HUES48 (cell line): ENCODE measurements around the gene OR51I1.

Source experiments
- H3K27ac ChIP-seq: one replicate; pipeline ENCODE4 v1.7.0; 2013; ENCODE audit warnings: low read depth, low read length, inconsistent platforms
- H3K27me3 ChIP-seq: 2 replicates; pipeline ENCODE4 v1.6.1; 2013; ENCODE audit warnings: mild to moderate bottlenecking, low read length; ENCODE audit not compliant: control insufficient read depth, insufficient read depth
- H3K36me3 ChIP-seq: 2 replicates; pipeline ENCODE4 v1.6.1; 2013; ENCODE audit warnings: low read length; ENCODE audit not compliant: control insufficient read depth, insufficient read depth
- H3K4me1 ChIP-seq: 2 replicates; pipeline ENCODE4 v1.6.1; 2013; ENCODE audit warnings: mild to moderate bottlenecking, low read length; ENCODE audit not compliant: control insufficient read depth, insufficient read depth
- H3K4me3 ChIP-seq: 2 replicates; pipeline ENCODE4 v1.5.1; 2013; ENCODE audit warnings: mild to moderate bottlenecking, low read depth, low read length
- H3K9ac ChIP-seq: 2 replicates; pipeline ENCODE4 v1.6.1; 2013; ENCODE audit warnings: mild to moderate bottlenecking, low read depth, low read length, moderate library complexity
- H3K9me3 ChIP-seq: 2 replicates; pipeline ENCODE4 v1.6.1; 2013; ENCODE audit warnings: low read length; ENCODE audit not compliant: control insufficient read depth, insufficient read depth

OR51I1 gene, protein sequence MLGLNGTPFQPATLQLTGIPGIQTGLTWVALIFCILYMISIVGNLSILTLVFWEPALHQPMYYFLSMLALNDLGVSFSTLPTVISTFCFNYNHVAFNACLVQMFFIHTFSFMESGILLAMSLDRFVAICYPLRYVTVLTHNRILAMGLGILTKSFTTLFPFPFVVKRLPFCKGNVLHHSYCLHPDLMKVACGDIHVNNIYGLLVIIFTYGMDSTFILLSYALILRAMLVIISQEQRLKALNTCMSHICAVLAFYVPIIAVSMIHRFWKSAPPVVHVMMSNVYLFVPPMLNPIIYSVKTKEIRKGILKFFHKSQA

DNA sequence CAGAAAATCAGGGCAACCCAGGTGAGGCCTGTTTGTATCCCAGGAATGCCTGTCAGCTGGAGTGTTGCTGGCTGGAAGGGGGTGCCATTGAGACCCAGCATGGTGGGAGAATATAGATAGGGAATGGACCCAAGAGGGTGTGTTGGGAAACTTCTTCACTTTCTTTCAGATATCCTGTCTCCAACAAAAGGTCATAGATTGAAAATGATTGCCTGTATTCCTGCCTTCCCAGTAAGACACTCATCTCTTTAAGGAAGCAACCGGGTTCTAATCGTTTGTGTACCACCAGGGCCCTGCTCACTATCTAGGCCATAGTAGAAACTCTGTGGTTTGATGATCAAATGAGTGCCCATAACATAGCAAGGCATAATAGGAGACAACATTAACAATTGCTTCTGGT lies at the start of gene OR51I1:
Gene OR51I1 (minus strand): TSS at position 101 of the 400 bp plus-strand sequence. CDS start 0 bp downstream, at position 101.
- H3K27ac ChIP-seq, result no peak within 1 kb of the TSS
- no peaks in the 10 kb centered on the region for H3K4me1 ChIP-seq
- H3K4me3 ChIP-seq, result no peak within 1 kb of the TSS
- peaks cover 4% of the 10 kb centered on the region; the same call in 1 of the 2 replicates for H3K27me3 ChIP-seq
- no peaks in the 10 kb centered on the region for H3K36me3 ChIP-seq
- H3K9me3 ChIP-seq, result no peaks in the 10 kb centered on the region
- H3K9ac ChIP-seq, result no peak within 1 kb of the TSS

DNA sequence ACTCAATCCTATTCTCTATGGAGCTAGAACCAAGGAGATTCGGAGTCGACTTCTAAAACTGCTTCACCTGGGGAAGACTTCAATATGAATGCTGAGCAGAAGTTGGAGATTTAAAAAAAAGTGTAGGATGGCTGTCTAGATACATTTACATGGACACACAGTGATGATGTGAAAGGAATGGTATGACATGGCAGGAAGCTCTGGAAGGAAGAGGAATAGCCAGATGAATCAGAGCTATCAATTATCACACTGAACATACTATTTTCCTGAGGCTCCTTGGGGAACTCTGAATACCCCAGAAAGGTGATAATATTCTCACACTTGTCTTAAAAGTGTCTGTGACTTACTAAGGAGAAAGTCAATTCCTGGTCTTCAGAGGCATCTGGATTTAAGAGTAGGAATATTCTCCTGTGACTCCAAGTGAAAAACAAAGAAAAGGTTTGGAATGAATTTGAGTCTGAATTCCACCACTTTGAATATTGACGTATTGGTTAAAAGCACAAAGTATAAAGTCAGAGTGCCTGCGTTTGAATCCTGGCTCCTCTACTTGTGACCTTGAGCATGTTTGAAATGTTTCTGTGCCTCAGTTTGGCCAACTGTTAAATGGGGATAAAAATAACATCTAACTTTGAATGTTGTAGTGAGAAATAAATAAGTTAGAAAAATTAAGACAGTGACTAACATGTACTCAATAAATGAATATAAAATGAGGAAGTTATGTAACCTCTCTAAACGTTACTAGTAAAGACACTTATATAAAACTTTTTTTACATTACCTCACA lies 48.5 kb upstream of the OR51I1 start:
- no peak overlapping the region for H3K27ac ChIP-seq
- no peaks in the 10 kb centered on the region for H3K4me1 ChIP-seq
- H3K9ac ChIP-seq, result no peak overlapping the region
- no peaks in the 10 kb centered on the region for H3K27me3 ChIP-seq
- no peak overlapping the region for H3K4me3 ChIP-seq
- H3K36me3 ChIP-seq, result no peaks in the 10 kb centered on the region
- no peaks in the 10 kb centered on the region for H3K9me3 ChIP-seq

DNA sequence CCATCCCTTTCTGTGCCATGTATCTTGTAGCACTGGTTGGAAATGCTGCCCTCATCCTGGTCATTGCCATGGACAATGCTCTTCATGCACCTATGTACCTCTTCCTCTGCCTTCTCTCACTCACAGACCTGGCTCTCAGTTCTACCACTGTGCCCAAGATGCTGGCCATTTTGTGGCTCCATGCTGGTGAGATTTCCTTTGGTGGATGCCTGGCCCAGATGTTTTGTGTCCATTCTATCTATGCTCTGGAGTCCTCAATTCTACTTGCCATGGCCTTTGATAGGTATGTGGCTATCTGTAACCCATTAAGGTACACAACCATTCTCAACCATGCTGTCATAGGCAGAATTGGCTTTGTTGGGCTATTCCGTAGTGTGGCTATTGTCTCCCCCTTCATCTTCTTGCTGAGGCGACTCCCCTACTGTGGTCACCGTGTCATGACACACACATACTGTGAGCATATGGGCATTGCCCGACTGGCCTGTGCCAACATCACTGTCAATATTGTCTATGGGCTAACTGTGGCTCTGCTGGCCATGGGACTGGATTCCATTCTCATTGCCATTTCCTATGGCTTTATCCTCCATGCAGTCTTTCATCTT lies 47.6 kb upstream of the OR51I1 start:
- no peaks in the 10 kb centered on the region for H3K4me1 ChIP-seq
- H3K27ac ChIP-seq, result no peak overlapping the region
- H3K9ac ChIP-seq, result no peak overlapping the region
- H3K4me3 ChIP-seq, result no peak overlapping the region
- H3K36me3 ChIP-seq, result no peaks in the 10 kb centered on the region
- H3K9me3 ChIP-seq, result no peaks in the 10 kb centered on the region
- H3K27me3 ChIP-seq, result no peaks in the 10 kb centered on the region

DNA sequence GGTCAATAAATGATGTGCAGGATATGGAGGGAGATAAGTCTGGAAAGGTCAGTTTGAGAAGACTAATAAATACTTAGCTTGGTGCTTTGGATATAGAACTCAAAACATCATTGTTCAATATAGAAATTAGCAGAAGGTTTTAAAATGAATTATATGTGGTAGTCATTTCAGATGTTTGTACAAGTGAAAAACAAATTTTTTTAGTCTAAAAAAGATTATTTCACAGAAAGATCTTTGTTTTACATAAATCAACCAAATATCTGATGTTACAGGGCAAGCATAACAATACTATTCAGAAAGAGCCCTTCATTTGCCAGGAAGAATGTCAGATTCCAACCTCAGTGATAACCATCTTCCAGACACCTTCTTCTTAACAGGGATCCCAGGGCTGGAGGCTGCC lies 47.1 kb upstream of the OR51I1 start, which contains the start of gene OR52D1:
Gene OR52D1 (plus strand): TSS at position 301 of the 400 bp plus-strand sequence. CDS start 22 bp downstream, at position 323.
- Histone ChIP-seq H3K27ac (no peak within 1 kb of the TSS), H3K4me3 (no peak within 1 kb of the TSS), H3K27me3 (no peaks in the 10 kb centered on the region), H3K9me3 (no peaks in the 10 kb centered on the region), H3K9ac (no peak within 1 kb of the TSS), H3K4me1 (no peaks in the 10 kb centered on the region), H3K36me3 (no peaks in the 10 kb centered on the region)

DNA sequence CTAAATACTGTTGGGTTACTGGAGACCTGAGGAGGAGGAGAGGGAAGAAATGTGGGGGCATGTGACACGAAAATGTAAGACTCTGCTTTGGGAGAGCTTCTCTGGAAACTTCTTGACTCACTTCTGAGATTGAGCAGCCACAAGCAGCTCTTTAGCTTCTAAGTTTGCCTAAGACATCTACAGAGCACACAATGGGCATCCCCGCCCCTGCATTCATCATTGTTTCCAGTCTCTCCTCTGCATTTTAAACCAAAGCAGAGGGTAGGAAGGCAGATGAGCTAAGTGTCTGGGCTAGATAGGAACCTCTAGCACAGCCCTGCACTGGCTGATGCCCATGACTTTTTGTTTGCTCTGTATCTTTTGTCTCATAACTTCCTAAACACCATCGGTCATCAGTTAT lies 45.1 kb upstream of the OR51I1 start:
- H3K9ac ChIP-seq, result no peak overlapping the region
- no peak overlapping the region for H3K4me3 ChIP-seq
- no peaks in the 10 kb centered on the region for H3K9me3 ChIP-seq
- H3K27me3 ChIP-seq, result no peaks in the 10 kb centered on the region
- H3K27ac ChIP-seq, result no peak overlapping the region
- H3K4me1 ChIP-seq, result no peaks in the 10 kb centered on the region
- H3K36me3 ChIP-seq, result no peaks in the 10 kb centered on the region

DNA sequence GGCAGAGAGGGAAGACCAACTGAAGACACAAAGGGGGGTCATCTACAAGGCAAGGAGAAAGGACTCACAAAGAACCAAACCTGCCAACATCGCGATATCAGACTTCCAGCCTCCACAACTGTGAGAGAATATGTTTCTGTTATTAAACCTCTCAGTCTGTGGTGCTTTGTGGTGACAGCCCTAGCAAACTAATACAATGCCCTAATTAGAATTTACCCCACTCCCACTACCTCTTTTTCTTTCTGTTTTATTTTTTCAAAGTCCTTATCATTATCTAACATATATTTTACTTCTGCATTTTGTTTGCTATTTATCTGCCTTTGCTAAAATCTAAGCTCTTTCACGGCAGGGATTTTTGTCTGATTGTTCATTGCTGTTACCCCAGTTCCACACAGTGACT lies 44.7 kb upstream of the OR51I1 start:
- no peak overlapping the region for H3K4me3 ChIP-seq
- H3K27me3 ChIP-seq, result no peaks in the 10 kb centered on the region

DNA sequence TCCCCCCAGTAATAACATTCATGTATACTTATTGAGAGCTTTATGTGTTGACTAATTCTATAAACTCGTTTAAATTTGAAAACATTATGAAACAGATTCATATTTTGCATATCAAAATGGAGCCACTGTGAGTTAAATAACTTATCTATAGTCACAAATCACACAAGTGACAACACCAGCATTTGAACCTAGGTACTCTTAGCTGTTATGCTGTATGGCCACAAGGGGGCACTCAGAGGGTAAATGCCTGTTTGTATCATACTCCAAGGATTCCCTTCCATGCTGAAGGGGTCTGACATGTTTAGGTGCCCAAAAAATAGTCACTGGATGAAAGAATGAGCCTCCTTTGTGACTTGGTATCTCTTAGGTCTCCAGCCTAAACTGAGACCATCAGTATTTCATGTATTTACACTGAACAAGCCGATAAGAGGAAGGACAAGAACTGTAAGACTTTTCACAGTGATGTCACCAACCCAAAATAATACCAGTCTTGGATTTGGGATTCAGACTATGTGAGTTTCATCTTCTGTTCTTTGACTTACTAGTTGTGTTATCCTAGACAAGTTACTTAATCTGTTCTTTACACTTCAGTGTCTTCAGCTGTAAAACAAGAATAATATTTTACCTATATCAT lies 35.0 kb upstream of the OR51I1 start:
- no peaks in the 10 kb centered on the region for H3K36me3 ChIP-seq
- no peaks in the 10 kb centered on the region for H3K27me3 ChIP-seq
- H3K27ac ChIP-seq, result no peak overlapping the region
- no peaks in the 10 kb centered on the region for H3K9me3 ChIP-seq
- no peaks in the 10 kb centered on the region for H3K4me1 ChIP-seq
- H3K4me3 ChIP-seq, result no peak overlapping the region
- no peak overlapping the region for H3K9ac ChIP-seq

More for the DNA sequence above, 44.7 kb upstream of the OR51I1 start:
- H3K36me3 ChIP-seq, result no peaks in the 10 kb centered on the region
- no peak overlapping the region for H3K9ac ChIP-seq
- no peak overlapping the region for H3K27ac ChIP-seq
- no peaks in the 10 kb centered on the region for H3K4me1 ChIP-seq
- no peaks in the 10 kb centered on the region for H3K9me3 ChIP-seq

DNA sequence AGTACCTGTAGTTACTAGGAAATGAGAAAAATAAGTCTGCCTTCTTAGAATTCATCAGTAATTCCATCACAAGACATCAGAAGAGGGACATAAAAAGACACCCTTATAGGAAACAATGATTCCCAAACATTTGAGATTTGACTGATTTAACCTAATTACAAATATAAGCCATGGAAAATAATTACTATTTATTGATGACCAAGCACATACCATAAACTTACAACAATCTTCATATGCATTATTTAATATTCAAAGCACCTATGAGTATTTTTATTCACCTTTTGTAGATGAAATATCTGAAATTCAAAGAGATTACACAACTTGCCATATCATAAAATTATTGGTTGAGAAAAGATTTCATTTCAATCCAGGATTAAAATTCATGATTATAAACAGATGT lies 32.6 kb upstream of the OR51I1 start:
- Histone ChIP-seq H3K27me3 (no peaks in the 10 kb centered on the region), H3K4me3 (no peak overlapping the region), H3K9ac (no peak overlapping the region), H3K36me3 (no peaks in the 10 kb centered on the region), H3K4me1 (no peaks in the 10 kb centered on the region), H3K9me3 (no peaks in the 10 kb centered on the region), H3K27ac (no peak overlapping the region)

DNA sequence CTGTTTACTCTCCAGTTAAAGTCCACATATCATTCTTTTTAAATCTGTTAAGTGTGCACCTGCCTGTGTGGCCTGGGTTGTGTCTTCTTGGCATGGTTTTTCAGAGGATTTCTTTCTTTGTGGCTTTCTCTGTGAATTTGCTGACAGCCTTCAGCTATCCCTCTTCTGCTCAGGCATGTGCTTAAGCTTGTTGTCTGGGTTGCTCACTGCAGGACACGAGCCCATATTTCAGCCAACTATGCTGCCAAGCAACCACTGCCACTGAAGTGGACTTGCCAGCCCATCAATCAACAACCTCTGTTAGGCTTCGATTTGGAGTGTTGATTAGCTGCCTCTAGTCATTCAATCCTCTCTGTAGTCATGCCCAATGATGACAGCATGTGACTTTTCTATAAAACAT lies 26.2 kb upstream of the OR51I1 start:
- H3K9me3 ChIP-seq, result no peaks in the 10 kb centered on the region

DNA sequence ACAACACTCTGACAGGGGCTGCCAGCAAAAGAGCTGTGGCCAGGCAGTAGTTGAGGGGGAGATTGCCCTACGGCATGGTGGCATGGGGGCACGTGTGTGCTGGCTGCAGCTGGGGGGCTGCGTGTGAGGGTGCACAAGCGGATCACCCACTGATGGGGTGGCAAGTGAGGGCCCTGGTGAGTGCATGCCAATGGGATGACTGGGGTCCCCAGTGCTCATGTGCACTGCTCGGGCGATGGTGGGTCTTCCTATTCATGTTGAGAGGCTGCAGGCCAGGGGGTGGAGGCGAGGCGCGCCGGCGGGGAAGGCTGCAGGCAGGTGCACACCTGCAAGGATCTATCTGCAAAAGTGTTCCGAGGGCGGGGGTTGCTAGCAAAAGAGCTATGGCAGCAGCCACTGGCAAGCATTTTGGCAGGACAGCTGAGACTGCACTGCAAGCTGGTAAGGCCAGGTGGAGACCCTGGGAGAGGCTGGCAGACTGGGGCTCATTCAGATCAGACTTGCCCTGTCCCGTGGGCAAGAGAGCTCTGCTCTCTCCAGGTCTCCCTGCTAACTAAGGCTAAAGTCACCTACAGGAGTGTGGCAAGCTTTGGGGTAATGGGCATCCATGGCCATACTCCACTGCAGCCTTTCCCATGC lies 19.8 kb upstream of the OR51I1 start:
- Histone ChIP-seq H3K36me3 (no peaks in the 10 kb centered on the region), H3K27me3 (no peaks in the 10 kb centered on the region), H3K4me3 (no peak overlapping the region), H3K4me1 (no peaks in the 10 kb centered on the region), H3K9ac (no peak overlapping the region), H3K9me3 (no peaks in the 10 kb centered on the region), H3K27ac (no peak overlapping the region)

More for the DNA sequence above, 26.2 kb upstream of the OR51I1 start:
- Histone ChIP-seq H3K4me3 (no peak overlapping the region), H3K27ac (no peak overlapping the region), H3K36me3 (no peaks in the 10 kb centered on the region), H3K9ac (no peak overlapping the region), H3K4me1 (no peaks in the 10 kb centered on the region), H3K27me3 (no peaks in the 10 kb centered on the region)
